Measurements from ENCODE around the gene FGB. TPM values are rescaled to one million over a fixed set of nuclear protein-coding genes. Genes with fewer than 3 reads are reported as not detected.

The FGB gene
- polyA plus RNA-seq, 2 donors, result not detected

DNA sequence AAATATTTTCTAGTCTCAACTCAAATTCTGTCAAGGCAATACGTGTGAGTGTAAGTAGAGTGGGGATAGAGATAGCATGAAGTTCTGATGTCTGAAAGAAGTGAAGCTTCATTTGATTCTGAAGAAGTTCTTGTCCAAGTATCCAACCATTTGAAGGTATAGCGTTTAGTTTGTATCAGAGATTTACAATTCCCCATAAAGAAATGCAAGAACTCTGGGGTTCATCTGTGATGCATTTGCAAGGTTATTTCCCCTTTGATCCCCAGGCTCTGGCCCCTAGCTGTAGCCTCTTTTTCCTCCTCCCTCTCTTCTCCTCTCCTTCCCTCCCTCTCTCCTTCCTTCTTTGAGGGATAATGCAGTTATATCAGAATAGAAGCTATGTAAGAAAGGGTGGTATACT, 19.9 kb downstream of the FGB start:
- Histone ChIP-seq H3K4me3 (ENCODE audit: low read depth in 1 of 2, low read length in 2 of 2) (no peak overlapping the region), H3K27me3 (ENCODE audit: control insufficient read depth in 1 of 2, insufficient read depth in 2 of 2, low read length in 2 of 2) (no peaks in the 10 kb centered on the region), H3K4me1 (ENCODE audit: control insufficient read depth in 2 of 2, insufficient read depth in 2 of 2, low read length in 1 of 2) (no peaks in the 10 kb centered on the region), H3K36me3 (ENCODE audit: control insufficient read depth in 2 of 2, insufficient read depth in 2 of 2, low read length in 1 of 2) (no peaks in the 10 kb centered on the region), H3K9me3 (ENCODE audit: control insufficient read depth in 2 of 2, insufficient read depth in 1 of 2, low read depth in 1 of 2, low read length in 1 of 2) (no peaks in the 10 kb centered on the region), H3K27ac (ENCODE audit: low read depth in 2 of 2, low read length in 1 of 2) (no peak overlapping the region)
- WGBS, 2 donors, result 47 to 72% methylated on average over 2 of the region's 2 CpGs

DNA sequence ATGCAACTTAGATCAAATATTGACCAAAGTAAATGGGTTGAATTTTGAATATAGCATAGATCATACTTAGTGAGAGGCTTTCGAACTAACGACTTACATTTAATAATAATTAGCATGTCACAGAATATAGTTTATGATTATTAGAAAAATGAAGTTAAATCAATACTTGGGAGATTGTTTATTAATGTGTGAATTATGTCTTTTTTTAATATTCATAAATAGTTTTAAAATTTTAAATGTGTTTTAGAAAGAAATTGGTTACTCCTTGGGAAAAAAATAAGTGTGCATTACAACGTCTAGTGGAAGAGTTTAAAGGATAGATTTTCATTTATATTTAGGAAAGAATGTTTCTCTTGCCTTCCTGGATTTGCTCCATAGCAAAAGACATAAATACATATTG, 20.4 kb downstream of the FGB start:
- WGBS, 2 donors, result 87 to 88% methylated on average over 3 of the region's 3 CpGs
- H3K36me3 ChIP-seq (ENCODE audit: control insufficient read depth in 2 of 2, insufficient read depth in 2 of 2, low read length in 1 of 2), result no peaks in the 10 kb centered on the region
- no peaks in the 10 kb centered on the region for H3K27me3 ChIP-seq (ENCODE audit: control insufficient read depth in 1 of 2, insufficient read depth in 2 of 2, low read length in 2 of 2)
- no peaks in the 10 kb centered on the region for H3K4me1 ChIP-seq (ENCODE audit: control insufficient read depth in 2 of 2, insufficient read depth in 2 of 2, low read length in 1 of 2)
- no peak overlapping the region for H3K27ac ChIP-seq (ENCODE audit: low read depth in 2 of 2, low read length in 1 of 2)
- H3K9me3 ChIP-seq (ENCODE audit: control insufficient read depth in 2 of 2, insufficient read depth in 1 of 2, low read depth in 1 of 2, low read length in 1 of 2), result no peaks in the 10 kb centered on the region
- no peak overlapping the region for H3K4me3 ChIP-seq (ENCODE audit: low read depth in 1 of 2, low read length in 2 of 2)

DNA sequence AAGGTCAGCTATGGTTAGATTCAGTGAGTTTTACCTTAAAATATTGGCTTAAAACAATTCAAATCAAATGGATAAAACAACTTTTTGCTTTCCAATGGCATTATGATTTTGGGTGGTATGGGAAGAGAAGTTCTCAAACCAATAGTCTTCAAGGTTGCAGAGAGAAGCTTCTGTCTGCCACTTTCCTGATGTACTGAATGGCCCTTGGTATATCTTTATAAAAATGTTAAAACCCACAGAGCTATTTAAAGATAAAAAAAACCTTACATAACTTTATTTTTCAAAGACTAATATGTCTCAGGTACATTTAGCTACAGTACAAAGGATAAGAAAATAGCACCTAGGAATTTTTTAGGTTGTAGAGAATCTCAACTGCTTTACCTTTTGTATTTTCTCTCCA, 20.9 kb downstream of the FGB start:
- no peaks in the 10 kb centered on the region for H3K27me3 ChIP-seq (ENCODE audit: control insufficient read depth in 1 of 2, insufficient read depth in 2 of 2, low read length in 2 of 2)
- no peaks in the 10 kb centered on the region for H3K36me3 ChIP-seq (ENCODE audit: control insufficient read depth in 2 of 2, insufficient read depth in 2 of 2, low read length in 1 of 2)
- no peaks in the 10 kb centered on the region for H3K4me1 ChIP-seq (ENCODE audit: control insufficient read depth in 2 of 2, insufficient read depth in 2 of 2, low read length in 1 of 2)
- H3K4me3 ChIP-seq (ENCODE audit: low read depth in 1 of 2, low read length in 2 of 2), result no peak overlapping the region
- no peaks in the 10 kb centered on the region for H3K9me3 ChIP-seq (ENCODE audit: control insufficient read depth in 2 of 2, insufficient read depth in 1 of 2, low read depth in 1 of 2, low read length in 1 of 2)
- no peak overlapping the region for H3K27ac ChIP-seq (ENCODE audit: low read depth in 2 of 2, low read length in 1 of 2)

DNA sequence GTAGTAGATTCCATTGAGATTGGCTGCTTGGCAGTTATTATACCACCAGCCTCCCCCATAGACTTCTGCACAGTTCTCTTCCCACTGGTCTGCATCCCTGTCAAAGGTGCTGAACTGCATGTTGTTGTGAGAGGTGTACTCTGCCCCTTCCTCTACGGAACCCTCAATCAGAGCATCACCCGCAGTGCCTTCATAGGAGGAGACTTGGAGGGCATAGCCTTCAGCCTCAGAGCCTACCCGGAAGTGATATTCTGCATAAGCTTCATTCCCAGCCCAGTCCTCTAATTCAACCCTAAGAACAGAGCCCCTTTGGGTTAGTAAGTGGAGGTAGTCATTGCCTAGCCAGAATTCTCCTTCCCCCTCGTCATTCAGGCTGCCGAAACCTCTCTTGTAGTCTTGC, 21.4 kb downstream of the FGB start:
- Histone ChIP-seq H3K27me3 (ENCODE audit: control insufficient read depth in 1 of 2, insufficient read depth in 2 of 2, low read length in 2 of 2) (peaks cover 0 to 2% of the 10 kb centered on the region in 2 donors), H3K9me3 (ENCODE audit: control insufficient read depth in 2 of 2, insufficient read depth in 1 of 2, low read depth in 1 of 2, low read length in 1 of 2) (no peaks in the 10 kb centered on the region), H3K27ac (ENCODE audit: low read depth in 2 of 2, low read length in 1 of 2) (no peak overlapping the region), H3K36me3 (ENCODE audit: control insufficient read depth in 2 of 2, insufficient read depth in 2 of 2, low read length in 1 of 2) (no peaks in the 10 kb centered on the region), H3K4me1 (ENCODE audit: control insufficient read depth in 2 of 2, insufficient read depth in 2 of 2, low read length in 1 of 2) (no peaks in the 10 kb centered on the region), H3K4me3 (ENCODE audit: low read depth in 1 of 2, low read length in 2 of 2) (no peak overlapping the region)
- WGBS, 2 donors, result 86 to 90% methylated on average over 5 of the region's 5 CpGs

DNA sequence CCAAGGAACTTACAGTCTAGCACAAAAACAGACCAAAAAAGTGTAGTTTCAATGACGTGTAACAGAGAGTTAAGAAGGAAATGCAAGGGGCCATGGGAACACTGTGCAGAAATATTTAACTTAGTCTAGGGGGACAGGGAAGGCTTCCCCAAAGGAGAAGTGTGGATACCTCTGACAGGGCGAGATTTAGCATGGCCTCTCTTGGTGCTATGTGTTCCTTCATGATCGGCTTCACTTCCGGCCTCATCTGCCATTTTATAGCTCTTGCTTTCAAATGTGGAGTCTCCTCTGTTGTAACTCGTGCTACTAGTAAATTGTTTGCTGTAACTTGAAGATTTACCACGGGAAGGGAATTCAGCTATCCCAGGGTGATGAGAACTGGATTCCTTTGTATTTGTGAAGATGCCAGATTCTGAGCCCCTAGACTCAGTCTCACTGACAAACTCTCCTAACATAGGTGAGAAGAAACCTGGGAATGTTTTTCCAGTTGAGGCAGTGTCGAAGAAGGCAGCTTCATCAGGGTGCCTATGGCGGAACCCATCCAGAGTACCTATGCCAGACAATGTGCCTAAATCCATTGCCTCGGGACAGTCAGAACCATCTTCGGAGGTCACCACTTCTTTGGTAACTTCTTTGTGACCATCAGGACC, 22.7 kb downstream of the FGB start:
- Histone ChIP-seq H3K27me3 (ENCODE audit: control insufficient read depth in 1 of 2, insufficient read depth in 2 of 2, low read length in 2 of 2) (peaks cover 0 to 2% of the 10 kb centered on the region in 2 donors), H3K9me3 (ENCODE audit: control insufficient read depth in 2 of 2, insufficient read depth in 1 of 2, low read depth in 1 of 2, low read length in 1 of 2) (no peaks in the 10 kb centered on the region), H3K4me1 (ENCODE audit: control insufficient read depth in 2 of 2, insufficient read depth in 2 of 2, low read length in 1 of 2) (no peaks in the 10 kb centered on the region), H3K27ac (ENCODE audit: low read depth in 2 of 2, low read length in 1 of 2) (no peak overlapping the region), H3K36me3 (ENCODE audit: control insufficient read depth in 2 of 2, insufficient read depth in 2 of 2, low read length in 1 of 2) (no peaks in the 10 kb centered on the region), H3K4me3 (ENCODE audit: low read depth in 1 of 2, low read length in 2 of 2) (no peak overlapping the region)
- WGBS, 2 donors, result 87 to 89% methylated on average over 10 of the region's 10 CpGs

DNA sequence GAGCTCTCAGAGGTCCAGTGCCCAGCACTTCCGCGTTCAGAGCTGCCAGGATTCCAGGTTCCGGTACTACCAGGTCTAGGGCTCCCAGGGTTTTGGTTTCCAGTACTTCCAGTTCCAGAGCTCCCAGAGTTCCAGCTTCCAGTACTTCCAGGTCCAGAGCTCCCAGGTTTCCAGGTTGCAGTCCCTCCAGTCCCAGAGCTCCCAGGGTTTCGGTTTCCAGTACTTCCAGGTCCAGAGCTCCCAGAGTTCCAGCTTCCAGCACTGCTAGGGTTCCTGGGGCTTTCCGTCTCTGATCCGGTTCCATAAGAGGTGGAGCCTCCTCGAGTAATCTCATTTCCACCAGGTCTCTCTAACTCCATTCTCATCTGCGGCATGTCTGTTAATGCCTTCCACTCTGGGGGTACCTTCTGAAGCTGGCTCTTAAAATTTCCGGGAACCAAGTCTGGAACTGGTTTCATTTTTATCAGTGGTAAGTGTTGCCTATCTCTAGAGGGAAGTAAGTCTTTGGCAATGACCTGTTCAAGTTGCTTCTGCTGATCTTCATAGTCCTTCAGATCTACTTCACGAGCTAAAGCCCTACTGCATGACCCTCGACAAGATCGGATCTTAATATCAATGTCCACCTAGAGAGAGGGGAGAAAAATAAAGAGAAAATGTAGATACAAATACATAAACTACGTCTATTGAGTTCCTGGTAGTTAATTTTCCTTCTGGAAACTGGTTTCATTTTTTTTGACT, 23.7 kb downstream of the FGB start:
- 88% methylated on average over 13 of the region's 13 CpGs for WGBS, 2 donors
- Histone ChIP-seq H3K27ac (ENCODE audit: low read depth in 2 of 2, low read length in 1 of 2) (no peak overlapping the region), H3K36me3 (ENCODE audit: control insufficient read depth in 2 of 2, insufficient read depth in 2 of 2, low read length in 1 of 2) (no peaks in the 10 kb centered on the region), H3K4me1 (ENCODE audit: control insufficient read depth in 2 of 2, insufficient read depth in 2 of 2, low read length in 1 of 2) (no peaks in the 10 kb centered on the region), H3K4me3 (ENCODE audit: low read depth in 1 of 2, low read length in 2 of 2) (no peak overlapping the region), H3K9me3 (ENCODE audit: control insufficient read depth in 2 of 2, insufficient read depth in 1 of 2, low read depth in 1 of 2, low read length in 1 of 2) (no peaks in the 10 kb centered on the region), H3K27me3 (ENCODE audit: control insufficient read depth in 1 of 2, insufficient read depth in 2 of 2, low read length in 2 of 2) (peaks cover 2% of the 10 kb centered on the region in 2 donors)

DNA sequence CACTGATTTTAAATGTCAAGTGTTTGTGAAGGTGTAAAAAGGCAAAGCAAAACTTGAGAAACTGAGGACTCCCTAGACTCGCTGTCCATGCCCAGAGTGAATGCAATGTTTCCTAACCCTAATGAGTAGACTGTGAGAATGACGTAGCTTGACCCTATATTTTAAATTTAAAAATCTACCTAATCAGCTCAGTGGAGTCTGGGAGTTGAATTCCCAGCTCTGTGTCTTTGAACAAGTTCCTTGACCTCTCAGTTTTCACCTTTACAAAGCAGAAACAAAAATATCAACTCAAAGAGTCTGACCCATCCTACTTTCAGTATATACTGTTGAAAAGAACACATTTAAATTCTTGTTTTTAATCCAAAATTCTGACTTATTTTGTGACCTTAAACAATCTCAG, 25.4 kb downstream of the FGB start:
- H3K27ac ChIP-seq (ENCODE audit: low read depth in 2 of 2, low read length in 1 of 2), result no peak overlapping the region
- H3K4me3 ChIP-seq (ENCODE audit: low read depth in 1 of 2, low read length in 2 of 2), result no peak overlapping the region
- H3K27me3 ChIP-seq (ENCODE audit: control insufficient read depth in 1 of 2, insufficient read depth in 2 of 2, low read length in 2 of 2), result peaks cover 2 to 3% of the 10 kb centered on the region in 2 donors
- WGBS, 2 donors, result 87% methylated on average over 2 of the region's 2 CpGs
- H3K4me1 ChIP-seq (ENCODE audit: control insufficient read depth in 2 of 2, insufficient read depth in 2 of 2, low read length in 1 of 2), result no peaks in the 10 kb centered on the region
- H3K36me3 ChIP-seq (ENCODE audit: control insufficient read depth in 2 of 2, insufficient read depth in 2 of 2, low read length in 1 of 2), result no peaks in the 10 kb centered on the region
- H3K9me3 ChIP-seq (ENCODE audit: control insufficient read depth in 2 of 2, insufficient read depth in 1 of 2, low read depth in 1 of 2, low read length in 1 of 2), result no peaks in the 10 kb centered on the region

DNA sequence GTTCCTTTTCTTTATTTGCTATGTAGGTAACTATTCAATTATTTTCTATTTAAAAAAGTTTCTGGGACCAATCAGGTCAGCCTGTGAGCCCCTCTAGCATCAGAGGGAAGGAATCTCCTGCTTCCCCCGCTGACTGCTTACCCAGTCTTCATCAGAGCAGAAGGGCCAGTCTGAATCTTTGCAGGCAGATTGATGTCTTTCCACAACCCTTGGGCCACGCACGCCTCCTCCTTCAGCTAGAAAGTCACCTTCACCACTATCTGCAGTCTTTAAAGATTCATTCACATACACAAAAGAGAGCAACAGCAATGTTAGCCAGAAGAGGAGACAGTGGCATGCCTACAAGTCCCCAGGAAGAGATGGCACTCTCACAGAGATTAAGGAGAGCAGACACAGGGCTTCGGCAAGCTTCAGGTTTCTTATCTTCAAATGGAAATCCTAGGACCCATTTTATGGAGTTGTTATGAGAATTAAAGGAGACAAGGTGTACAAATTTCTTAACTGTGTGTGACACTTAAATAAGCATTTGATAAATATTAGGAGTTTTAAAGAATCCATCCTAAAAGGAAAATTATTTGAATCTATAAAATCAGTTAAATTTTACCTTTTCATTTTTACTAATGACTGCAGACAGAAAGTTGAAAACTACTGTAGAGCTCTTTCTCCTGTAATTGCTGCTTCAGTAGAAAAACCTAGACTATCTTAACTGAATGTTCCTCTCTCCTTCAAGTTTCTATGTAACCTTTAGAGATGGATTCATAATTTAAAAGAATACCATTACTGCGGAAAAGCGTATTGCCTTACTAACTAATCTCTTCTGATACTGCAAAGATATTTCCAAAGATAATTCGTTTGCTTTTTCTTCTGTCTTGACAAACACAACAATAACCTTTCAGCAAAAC, 26.7 kb downstream of the FGB start:
- peaks cover 2 to 3% of the 10 kb centered on the region in 2 donors for H3K27me3 ChIP-seq (ENCODE audit: control insufficient read depth in 1 of 2, insufficient read depth in 2 of 2, low read length in 2 of 2)
- WGBS, 2 donors, result 64 to 71% methylated on average over 7 of the region's 7 CpGs

DNA sequence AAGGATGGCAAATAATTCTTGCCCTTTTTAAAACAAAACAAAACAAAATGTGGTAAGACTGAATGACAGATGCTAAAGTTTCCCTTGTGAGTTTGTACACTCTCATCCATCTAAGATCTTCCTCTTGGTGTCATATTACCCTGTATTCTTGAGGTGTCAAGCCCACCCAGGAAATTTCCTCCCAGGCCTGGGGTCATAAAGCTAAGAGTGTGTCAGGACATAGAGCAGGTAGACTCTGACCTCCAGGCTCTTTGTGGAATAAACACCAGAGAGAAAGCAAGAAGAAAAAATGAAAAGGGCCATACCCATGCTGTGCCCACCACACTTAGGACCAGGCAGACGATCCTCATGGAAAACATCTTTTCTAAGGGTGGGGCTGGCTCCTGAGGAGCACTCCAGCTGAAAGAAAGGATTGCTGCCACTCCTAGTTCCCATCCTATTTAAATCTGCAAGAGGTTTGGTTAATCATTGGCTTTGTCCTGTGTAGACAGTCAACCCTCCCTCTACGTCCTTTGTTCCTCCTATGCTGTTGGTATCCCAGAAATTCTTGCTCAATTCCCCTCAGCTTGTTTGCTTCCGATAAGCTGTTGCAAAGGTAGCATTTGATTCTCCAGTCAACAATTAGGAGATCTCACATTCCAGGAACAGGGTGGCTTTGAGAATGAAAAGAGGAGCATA, 27.7 kb downstream of the FGB start, which contains the start of gene FGA:
TSS of gene FGA (minus strand) at position 414 of the 678 bp plus-strand sequence. CDS start at position 359, 55 bp downstream.
- WGBS, 2 donors, result 44 to 59% methylated on average over 3 of the region's 3 CpGs
- no peak within 1 kb of the TSS for H3K27ac ChIP-seq (ENCODE audit: low read depth in 2 of 2, low read length in 1 of 2)
- H3K36me3 ChIP-seq (ENCODE audit: control insufficient read depth in 2 of 2, insufficient read depth in 2 of 2, low read length in 1 of 2), result no peaks in the 10 kb centered on the region
- no peaks in the 10 kb centered on the region for H3K9me3 ChIP-seq (ENCODE audit: control insufficient read depth in 2 of 2, insufficient read depth in 1 of 2, low read depth in 1 of 2, low read length in 1 of 2)
- H3K27me3 ChIP-seq (ENCODE audit: control insufficient read depth in 1 of 2, insufficient read depth in 2 of 2, low read length in 2 of 2), result peaks cover 2 to 3% of the 10 kb centered on the region in 2 donors
- H3K4me3 ChIP-seq (ENCODE audit: low read depth in 1 of 2, low read length in 2 of 2), result no peak within 1 kb of the TSS
- H3K4me1 ChIP-seq (ENCODE audit: control insufficient read depth in 2 of 2, insufficient read depth in 2 of 2, low read length in 1 of 2), result no peaks in the 10 kb centered on the region

More for the DNA sequence above, 26.7 kb downstream of the FGB start:
- Histone ChIP-seq H3K4me3 (ENCODE audit: low read depth in 1 of 2, low read length in 2 of 2) (no peak overlapping the region), H3K9me3 (ENCODE audit: control insufficient read depth in 2 of 2, insufficient read depth in 1 of 2, low read depth in 1 of 2, low read length in 1 of 2) (no peaks in the 10 kb centered on the region), H3K36me3 (ENCODE audit: control insufficient read depth in 2 of 2, insufficient read depth in 2 of 2, low read length in 1 of 2) (no peaks in the 10 kb centered on the region), H3K4me1 (ENCODE audit: control insufficient read depth in 2 of 2, insufficient read depth in 2 of 2, low read length in 1 of 2) (no peaks in the 10 kb centered on the region), H3K27ac (ENCODE audit: low read depth in 2 of 2, low read length in 1 of 2) (no peak overlapping the region)
